ENCODE data around the gene SLC25A34.

- no peak for TF ChIP-seq CTCF (IDR thresholded peaks at IDR 0.05)
- TF ChIP-seq POLR2A (IDR thresholded peaks at IDR 0.05), result no peak
These were observed 21.7 kb downstream of the SLC25A34 start for GRCh38 chr1:15757575-15758342.

All from thyroid gland (tissue), 4 donors.